Keratinocyte (primary cell): ENCODE results near the gene CFAP20DC. TPM values are rescaled to one million over a fixed set of nuclear protein-coding genes. Genes with fewer than 3 reads are reported as not detected.

Experiments used
- DNase-seq: peaks from one replicate; pipeline ENCODE4 v3.0.0-alpha.2; 2011; ENCODE audit warnings: low read depth, missing footprints, low spot score
- FAIRE-seq: peaks from 2 replicates; lab custom pipeline; 2011; peaks lifted over from hg19 to GRCh38; lab: Jason Lieb, UNC
- H2AFZ ChIP-seq: 2 replicates; pipeline ENCODE4 v1.6.0; 2012; ENCODE audit warnings: low read length, control low read depth, inconsistent platforms; ENCODE audit not compliant: control insufficient read depth
- H3K27ac ChIP-seq: 2 replicates; pipeline ENCODE4 v1.5.1; 2011; ENCODE audit warnings: low read length; ENCODE audit not compliant: control insufficient read depth, insufficient read depth
- H3K27me3 ChIP-seq: 3 replicates; pipeline ENCODE4 v1.6.0; 2011; ENCODE audit warnings: low read length; ENCODE audit not compliant: control insufficient read depth, insufficient read depth; ENCODE audit errors: extremely low read depth
- H3K36me3 ChIP-seq, 2 experiments: 2 replicates in 1 of 2; 3 replicates in 1 of 2; pipeline ENCODE4 v1.5.1; 2011; ENCODE audit warnings: low read length in 2 of 2, mild to moderate bottlenecking in 1 of 2; ENCODE audit not compliant: control insufficient read depth in 2 of 2, insufficient read depth in 2 of 2; ENCODE audit errors: extremely low read depth in 1 of 2
- H3K4me1 ChIP-seq: 3 replicates; pipeline ENCODE4 v1.5.1; 2011; ENCODE audit warnings: low read length; ENCODE audit not compliant: control insufficient read depth, insufficient read depth; ENCODE audit errors: extremely low read depth
- H3K4me2 ChIP-seq: 3 replicates; pipeline ENCODE4 v1.6.0; 2011; ENCODE audit warnings: low read depth, low read length; ENCODE audit not compliant: control insufficient read depth, insufficient read depth; ENCODE audit errors: extremely low read depth
- H3K4me3 ChIP-seq, 3 experiments: fragments of 200-600 bp in 1 of 3; sonication (generic) in 1 of 3; 2 replicates in 2 of 3; 3 replicates in 1 of 3; pipeline ENCODE4 v1.5.1; 2011 to 2016; ENCODE audit warnings: low read length in 3 of 3, mild to moderate bottlenecking in 3 of 3, control low read depth in 2 of 3, inconsistent platforms in 1 of 3, low read depth in 1 of 3, mixed read lengths in 1 of 3, mixed run types in 1 of 3, moderate library complexity in 1 of 3; ENCODE audit not compliant: control insufficient read depth in 2 of 3, insufficient read depth in 2 of 3; ENCODE audit errors: extremely low read depth in 1 of 3
- H3K79me2 ChIP-seq: 2 replicates; pipeline ENCODE4 v1.6.0; 2012; ENCODE audit warnings: low read length; ENCODE audit not compliant: control insufficient read depth, insufficient read depth
- H3K9ac ChIP-seq: 3 replicates; pipeline ENCODE4 v1.6.0; 2011; ENCODE audit warnings: low read length; ENCODE audit not compliant: control insufficient read depth, insufficient read depth; ENCODE audit errors: extremely low read depth
- H3K9me1 ChIP-seq: 3 replicates; pipeline ENCODE4 v1.6.0; 2011; ENCODE audit warnings: low read length; ENCODE audit not compliant: control insufficient read depth, insufficient read depth; ENCODE audit errors: extremely low read depth
- H3K9me3 ChIP-seq: 2 replicates; pipeline ENCODE4 v1.5.1; 2012; ENCODE audit warnings: low read depth, low read length; ENCODE audit not compliant: control insufficient read depth
- H4K20me1 ChIP-seq: 3 replicates; pipeline ENCODE4 v1.6.0; 2011; ENCODE audit warnings: low read length; ENCODE audit not compliant: control insufficient read depth, insufficient read depth; ENCODE audit errors: extremely low read depth
- CTCF ChIP-seq, 3 experiments: IDR thresholded peaks in 1 of 3; conservative IDR thresholded peaks in 1 of 3; optimal IDR thresholded peaks in 1 of 3; 2 replicates in 2 of 3; 3 replicates in 1 of 3; pipeline versions ENCODE3 to v1.5.1; 2011; ENCODE audit warnings: low read length in 3 of 3, mild to moderate bottlenecking in 3 of 3, moderate library complexity in 2 of 3, control low read depth in 1 of 3, inconsistent platforms in 1 of 3; ENCODE audit not compliant: insufficient read depth in 2 of 3; ENCODE audit errors: extremely low read depth in 1 of 3
- EZH2 ChIP-seq: IDR thresholded peaks from one replicate; pipeline ENCODE4 v1.6.1; 2012; ENCODE audit warnings: inconsistent platforms, mild to moderate bottlenecking, low read length, moderate library complexity
- dilution Hi-C: fragments of 300-500 bp; cut with MboI; formaldehyde crosslinking; loops from one replicate; pipeline ENCODE4 v1.7.0; 2020; ENCODE audit warnings: low sequenced_read_pairs; ENCODE audit not compliant: extremely low pct_ligation_motif_present
- polyA plus RNA-seq, 5 experiments: library from polyadenylated mRNA; depleted of rRNA in 3 of 5; stranded (reverse) in 3 of 5; stranded (forward) in 1 of 5; unstranded in 1 of 5; fragments of >200 nt; gene quantifications; 1 replicate in 1 of 5; 2 replicates in 3 of 5; 3 replicates in 1 of 5; pipeline versions ENCODE4 v1.2.1 to v1.2.3, GENCODE V29; 2011 to 2012; ENCODE audit warnings: missing spikeins in 2 of 5, low read depth in 1 of 5, low replicate concordance in 1 of 5

The CFAP20DC gene
- polyA plus RNA-seq, 1 donor (not counting 4 experiments of a cell fraction or from before 2014, with no cell fraction given): 6.3 TPM

- no peak overlapping the region for H3K9ac ChIP-seq
- dilution Hi-C loops: no loop called here
- H3K4me2 ChIP-seq: no peak overlapping the region
- no peaks in the 10 kb centered on the region for H3K27me3 ChIP-seq
- H3K9me3 ChIP-seq: no peaks in the 10 kb centered on the region
- no peaks in the 10 kb centered on the region for H4K20me1 ChIP-seq
- no peak for TF ChIP-seq EZH2
- no peaks in the 10 kb centered on the region for H3K4me1 ChIP-seq
- no peaks in the 10 kb centered on the region for H3K79me2 ChIP-seq
- no peaks in the 10 kb centered on the region for H3K36me3 ChIP-seq
- FAIRE-seq: peak; percentile 52
- H2AFZ ChIP-seq: no peak overlapping the region
- no peak overlapping the region for H3K4me3 ChIP-seq
- no peaks in the 10 kb centered on the region for H3K9me1 ChIP-seq
- H3K27ac ChIP-seq: no peak overlapping the region
- DNase-seq: no peak
Measured at GRCh38 chr3:58748024-58748423, 301.8 kb downstream of the CFAP20DC start.

- TF ChIP-seq EZH2: no peak
- TF ChIP-seq CTCF (optimal IDR thresholded peaks at IDR 0.05 in 1 of 3, IDR thresholded peaks at IDR 0.05 in 1 of 3, conservative IDR thresholded peaks at IDR 0.05 in 1 of 3; ENCODE audit: extremely low read depth in 1 of 3, insufficient read depth in 2 of 3, low read length in 3 of 3): no peak
- Histone ChIP-seq H3K27me3 (no peaks in the 10 kb centered on the region), H3K79me2 (no peaks in the 10 kb centered on the region), H4K20me1 (no peaks in the 10 kb centered on the region), H3K9me1 (no peaks in the 10 kb centered on the region), H3K36me3 (no peaks in the 10 kb centered on the region), H2AFZ (no peak overlapping the region), H3K4me3 (no peak overlapping the region), H3K4me2 (no peak overlapping the region), H3K9ac (no peak overlapping the region), H3K27ac (no peak overlapping the region), H3K4me1 (no peaks in the 10 kb centered on the region), H3K9me3 (no peaks in the 10 kb centered on the region)
- dilution Hi-C loops: no loop called here
- no peak for FAIRE-seq
- no peak for DNase-seq
Measured at GRCh38 chr3:58746758-58747157, 303.1 kb downstream of the CFAP20DC start.

- Histone ChIP-seq H3K9me3 (no peaks in the 10 kb centered on the region), H3K9ac (no peak overlapping the region), H2AFZ (no peak overlapping the region), H3K9me1 (no peaks in the 10 kb centered on the region), H3K4me2 (no peak overlapping the region), H3K27ac (no peak overlapping the region), H3K27me3 (no peaks in the 10 kb centered on the region), H3K36me3 (no peaks in the 10 kb centered on the region), H3K79me2 (no peaks in the 10 kb centered on the region), H3K4me3 (no peak overlapping the region), H4K20me1 (no peaks in the 10 kb centered on the region), H3K4me1 (no peaks in the 10 kb centered on the region)
- FAIRE-seq (no peak), DNase-seq (no peak)
- dilution Hi-C loops: no loop called here
- TF ChIP-seq CTCF (optimal IDR thresholded peaks at IDR 0.05 in 1 of 3, IDR thresholded peaks at IDR 0.05 in 1 of 3, conservative IDR thresholded peaks at IDR 0.05 in 1 of 3; ENCODE audit: extremely low read depth in 1 of 3, insufficient read depth in 2 of 3, low read length in 3 of 3) (no peak), EZH2 (no peak)
Measured at GRCh38 chr3:58743296-58743695, 306.5 kb downstream of the CFAP20DC start.
